Hepatocyte (in vitro differentiated cells): ENCODE data around the gene CUBN.

Source experiments
- EZH2 ChIP-seq: fragments of 200-600 bp; sonication (generic); IDR thresholded peaks from 2 replicates; pipeline ENCODE4 v1.6.1; 2016; ENCODE audit warnings: antibody characterized with exemption, mild to moderate bottlenecking, borderline replicate concordance
- EZH2phosphoT487 ChIP-seq: fragments of 200-600 bp; sonication (generic); IDR thresholded peaks from one replicate; pipeline ENCODE4 v1.6.1; 2018; ENCODE audit warnings: antibody characterized with exemption, mild to moderate bottlenecking, low read depth, moderate library complexity; ENCODE audit not compliant: unreplicated experiment, severe bottlenecking
- TF ChIP-seq, protein P1 (sequence below): fragments of 200-600 bp; sonication (generic); IDR thresholded peaks from 2 replicates; pipeline ENCODE4 v1.5.1; 2016; ENCODE audit warnings: antibody characterized with exemption, mild to moderate bottlenecking; ENCODE audit not compliant: poor library complexity

DNA sequence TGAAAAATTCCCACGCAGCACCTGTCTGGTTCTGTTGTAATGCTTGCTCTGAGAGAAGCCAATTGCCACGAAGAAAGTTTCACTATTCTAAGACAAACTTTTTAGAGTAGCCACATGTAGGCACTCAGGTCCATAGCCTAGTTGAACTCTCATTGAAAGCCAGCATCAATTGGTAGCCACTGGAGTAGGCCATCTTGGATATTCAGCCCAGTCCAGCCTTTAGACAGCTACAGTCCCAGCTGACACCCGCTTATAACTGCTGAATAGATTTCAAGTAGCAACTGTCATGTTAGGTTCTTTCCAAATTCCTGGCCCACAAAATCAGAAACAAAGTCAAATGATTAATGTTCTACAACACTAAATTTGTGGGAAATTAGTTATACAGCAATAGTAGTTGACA is 31.6 kb downstream of the CUBN start:
- TF ChIP-seq, protein P1, sequence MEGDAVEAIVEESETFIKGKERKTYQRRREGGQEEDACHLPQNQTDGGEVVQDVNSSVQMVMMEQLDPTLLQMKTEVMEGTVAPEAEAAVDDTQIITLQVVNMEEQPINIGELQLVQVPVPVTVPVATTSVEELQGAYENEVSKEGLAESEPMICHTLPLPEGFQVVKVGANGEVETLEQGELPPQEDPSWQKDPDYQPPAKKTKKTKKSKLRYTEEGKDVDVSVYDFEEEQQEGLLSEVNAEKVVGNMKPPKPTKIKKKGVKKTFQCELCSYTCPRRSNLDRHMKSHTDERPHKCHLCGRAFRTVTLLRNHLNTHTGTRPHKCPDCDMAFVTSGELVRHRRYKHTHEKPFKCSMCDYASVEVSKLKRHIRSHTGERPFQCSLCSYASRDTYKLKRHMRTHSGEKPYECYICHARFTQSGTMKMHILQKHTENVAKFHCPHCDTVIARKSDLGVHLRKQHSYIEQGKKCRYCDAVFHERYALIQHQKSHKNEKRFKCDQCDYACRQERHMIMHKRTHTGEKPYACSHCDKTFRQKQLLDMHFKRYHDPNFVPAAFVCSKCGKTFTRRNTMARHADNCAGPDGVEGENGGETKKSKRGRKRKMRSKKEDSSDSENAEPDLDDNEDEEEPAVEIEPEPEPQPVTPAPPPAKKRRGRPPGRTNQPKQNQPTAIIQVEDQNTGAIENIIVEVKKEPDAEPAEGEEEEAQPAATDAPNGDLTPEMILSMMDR: no peak
- TF ChIP-seq EZH2: no peak
- TF ChIP-seq EZH2phosphoT487: no peak
